H1 (cell line): ENCODE data around the gene SLC2A1. TPM values are rescaled to one million over a fixed set of nuclear protein-coding genes. Genes with fewer than 3 reads are reported as not detected.

Source experiments
- CTCF ChIA-PET: fragments of 300-600 bp; sonication (Branson Sonifier 250); formaldehyde crosslinking; loops from one replicate; lab custom pipeline; 2021; ENCODE audit not compliant: partially characterized antibody; lab: Charles Lee
- POLR2A ChIA-PET: fragments of 300-600 bp; sonication (Branson Sonifier 250); formaldehyde crosslinking; loops from one replicate; lab custom pipeline; 2021; ENCODE audit warnings: inconsistent platforms; ENCODE audit not compliant: partially characterized antibody; lab: Charles Lee
- DNase-seq, 2 experiments: peaks; one replicate each; pipeline versions ENCODE4 v3.0.0 to v3.0.0-alpha.2; 2010 to 2022; ENCODE audit warnings: low spot score in 2 of 2, low read depth in 1 of 2, mixed read lengths in 1 of 2
- FAIRE-seq: peaks from 2 replicates; lab custom pipeline; 2011; peaks lifted over from hg19 to GRCh38; lab: Jason Lieb, UNC
- H2AFZ ChIP-seq: 2 replicates; pipeline ENCODE4 v1.8.1; 2012; ENCODE audit warnings: low read length, inconsistent platforms
- H2AK5ac ChIP-seq: 2 replicates; pipeline ENCODE4 v1.6.1; 2013; ENCODE audit warnings: low read depth, low read length
- H2BK120ac ChIP-seq: replicated peaks from 2 replicates; pipeline ENCODE3; 2013; ENCODE audit warnings: low read depth, low read length, inconsistent platforms
- H2BK12ac ChIP-seq: 2 replicates; pipeline ENCODE4 v1.6.1; 2013; ENCODE audit warnings: low read depth, low read length
- H2BK15ac ChIP-seq: 2 replicates; pipeline ENCODE4 v1.6.1; 2013; ENCODE audit warnings: low read length
- H2BK20ac ChIP-seq: 2 replicates; pipeline ENCODE4 v1.6.1; 2013; ENCODE audit warnings: low read length
- H2BK5ac ChIP-seq: 2 replicates; pipeline ENCODE4 v1.6.1; 2013; ENCODE audit warnings: low read depth, low read length
- H3K14ac ChIP-seq: 2 replicates; pipeline ENCODE4 v1.6.1; 2013; ENCODE audit warnings: inconsistent platforms; ENCODE audit not compliant: insufficient read length
- H3K18ac ChIP-seq: 2 replicates; pipeline ENCODE4 v1.6.1; 2013; ENCODE audit warnings: low read length; ENCODE audit errors: extremely low read depth
- H3K23ac ChIP-seq: 2 replicates; pipeline ENCODE4 v1.6.1; 2013; ENCODE audit warnings: inconsistent platforms; ENCODE audit not compliant: insufficient read length
- H3K23me2 ChIP-seq: 2 replicates; pipeline ENCODE4 v1.6.1; 2013; ENCODE audit warnings: low read depth, low read length
- H3K27ac ChIP-seq: 2 replicates; pipeline ENCODE4 v1.6.1; 2011; ENCODE audit warnings: low read depth, low read length, inconsistent platforms
- H3K27me3 ChIP-seq, 4 experiments: replicated peaks in 1 of 4; 1 replicate in 1 of 4; 2 replicates in 3 of 4; pipeline versions ENCODE4 v1.6.1 to v1.8.1; 2011 to 2013; ENCODE audit warnings: low read length in 3 of 4, mild to moderate bottlenecking in 3 of 4, inconsistent platforms in 2 of 4, mixed read lengths in 2 of 4, moderate library complexity in 1 of 4; ENCODE audit not compliant: control insufficient read depth in 3 of 4, insufficient read depth in 3 of 4; ENCODE audit errors: extremely low read depth in 1 of 4
- H3K36me3 ChIP-seq, 4 experiments: 2 replicates each; pipeline versions ENCODE4 v1.6.1 to v1.8.1; 2011 to 2013; ENCODE audit warnings: mild to moderate bottlenecking in 4 of 4, low read length in 3 of 4, moderate library complexity in 2 of 4, control low read depth in 1 of 4, inconsistent platforms in 1 of 4; ENCODE audit not compliant: insufficient read depth in 4 of 4, control insufficient read depth in 2 of 4
- H3K4ac ChIP-seq: replicated peaks from 2 replicates; pipeline ENCODE3; 2013; ENCODE audit warnings: low read length, low read depth, mixed read lengths, inconsistent platforms; ENCODE audit not compliant: insufficient read length
- H3K4me1 ChIP-seq, 4 experiments: replicated peaks in 1 of 4; 1 replicate in 1 of 4; 2 replicates in 3 of 4; pipeline versions ENCODE4 v1.6.1 to v1.8.1; 2011 to 2013; ENCODE audit warnings: low read length in 3 of 4, inconsistent platforms in 2 of 4, mixed read lengths in 1 of 4; ENCODE audit not compliant: insufficient read depth in 4 of 4, control insufficient read depth in 3 of 4
- H3K4me2 ChIP-seq, 2 experiments: 2 replicates each; pipeline versions ENCODE4 v1.6.1 to v1.8.1; 2011 to 2013; ENCODE audit warnings: low read depth in 2 of 2, low read length in 2 of 2, control low read depth in 1 of 2, inconsistent platforms in 1 of 2, mild to moderate bottlenecking in 1 of 2; ENCODE audit not compliant: insufficient read depth in 1 of 2
- H3K4me3 ChIP-seq, 4 experiments: fragments of 200-600, 300-600 bp in 1 of 4; sonication (generic), shearing (Covaris generic), sonication (Bioruptor Twin) in 1 of 4; 2 replicates each; pipeline versions ENCODE4 v1.5.1 to v1.8.1; 2011 to 2016; ENCODE audit warnings: low read length in 4 of 4, low read depth in 3 of 4, control low read depth in 2 of 4, inconsistent platforms in 2 of 4, mild to moderate bottlenecking in 2 of 4, mixed read lengths in 1 of 4, moderate library complexity in 1 of 4; ENCODE audit not compliant: insufficient read depth in 2 of 4; ENCODE audit errors: extremely low read depth in 1 of 4
- H3K56ac ChIP-seq: replicated peaks from 2 replicates; pipeline ENCODE3; 2013; ENCODE audit warnings: low read depth, mild to moderate bottlenecking, mixed read lengths, low read length, inconsistent platforms; ENCODE audit not compliant: insufficient read length
- H3K79me1 ChIP-seq: 2 replicates; pipeline ENCODE4 v1.6.1; 2013; ENCODE audit warnings: low read depth, low read length, control low read depth
- H3K79me2 ChIP-seq, 2 experiments: 2 replicates each; pipeline versions ENCODE4 v1.6.1 to v1.8.1; 2012 to 2013; ENCODE audit warnings: low read length in 2 of 2, mild to moderate bottlenecking in 2 of 2, inconsistent platforms in 1 of 2; ENCODE audit not compliant: insufficient read depth in 2 of 2, control insufficient read depth in 1 of 2
- H3K9ac ChIP-seq, 4 experiments: replicated peaks in 1 of 4; 1 replicate in 1 of 4; 2 replicates in 3 of 4; pipeline versions ENCODE4 v1.6.1 to v1.8.1; 2011 to 2013; ENCODE audit warnings: low read depth in 3 of 4, low read length in 3 of 4, control low read depth in 2 of 4, mild to moderate bottlenecking in 2 of 4, moderate library complexity in 2 of 4, inconsistent platforms in 1 of 4; ENCODE audit errors: extremely low read depth in 1 of 4
- H3K9me3 ChIP-seq, 2 experiments: 2 replicates each; pipeline versions ENCODE4 v1.6.1 to v1.8.1; 2012 to 2013; ENCODE audit warnings: mild to moderate bottlenecking in 2 of 2, moderate library complexity in 2 of 2, control low read depth in 1 of 2, inconsistent platforms in 1 of 2, low read depth in 1 of 2, low read length in 1 of 2, mixed read lengths in 1 of 2; ENCODE audit not compliant: insufficient read depth in 2 of 2
- H4K20me1 ChIP-seq, 2 experiments: replicated peaks in 1 of 2; 2 replicates each; pipeline versions ENCODE3 to v1.8.1; 2011 to 2013; ENCODE audit warnings: inconsistent platforms in 2 of 2, low read length in 2 of 2, mild to moderate bottlenecking in 1 of 2; ENCODE audit not compliant: insufficient read depth in 2 of 2, control insufficient read depth in 1 of 2
- H4K5ac ChIP-seq: 2 replicates; pipeline ENCODE4 v1.6.1; 2013; ENCODE audit warnings: low read length, low read depth, mixed read lengths, inconsistent platforms; ENCODE audit not compliant: insufficient read length
- H4K8ac ChIP-seq: 2 replicates; pipeline ENCODE4 v1.8.0; 2013; ENCODE audit warnings: mild to moderate bottlenecking, moderate library complexity, low read length, inconsistent platforms; ENCODE audit not compliant: insufficient read depth; ENCODE audit errors: extremely low read depth
- H4K91ac ChIP-seq: replicated peaks from 2 replicates; pipeline ENCODE3; 2013; ENCODE audit warnings: low read length, mixed read lengths, inconsistent platforms; ENCODE audit not compliant: insufficient read length
- GABPA ChIP-seq: IDR thresholded peaks from 2 replicates; pipeline ENCODE4 v1.6.1; 2011; ENCODE audit warnings: mild to moderate bottlenecking, low read length, moderate library complexity, borderline replicate concordance; ENCODE audit not compliant: insufficient read depth
- POLR2AphosphoS5 ChIP-seq: IDR thresholded peaks from 2 replicates; pipeline ENCODE4 v1.6.1; 2011; ENCODE audit warnings: low read depth, low read length
- TAF7 ChIP-seq: optimal IDR thresholded peaks from 2 replicates; pipeline ENCODE3; 2011; ENCODE audit warnings: low read depth, mild to moderate bottlenecking, inconsistent platforms, low read length, moderate library complexity, borderline replicate concordance
- WGBS, 2 experiments: shearing (Covaris generic) in 1 of 2; methylation state at CpG; one replicate each; pipeline versions ENCODE4 v1.1.6 to v1.1.7; 2013 to 2015; ENCODE audit warnings: low lambda C conversion rate in 2 of 2, mixed read lengths in 2 of 2, inconsistent platforms in 1 of 2, low coverage in 1 of 2, missing lambda C conversion rate in 1 of 2; ENCODE audit not compliant: insufficient replicate concordance in 2 of 2, insufficient coverage in 1 of 2, insufficient read length in 1 of 2; ENCODE audit errors: extremely low coverage in 1 of 2, missing lambda C conversion rate in 1 of 2; 5-methylcytosine and 5-hydroxymethylcytosine counted together
- polyA plus RNA-seq, 7 experiments: library from polyadenylated mRNA; depleted of rRNA in 3 of 7; stranded (reverse) in 5 of 7; unstranded in 2 of 7; fragments of >200 nt in 5 of 7; fragments of 200-250 nt in 2 of 7; gene quantifications; 1 replicate in 5 of 7; 2 replicates in 1 of 7; 4 replicates in 1 of 7; pipeline versions ENCODE4 v1.2.1 to v1.2.3, GENCODE V29; 2011 to 2013; ENCODE audit warnings: missing spikeins in 2 of 7, mixed read lengths in 2 of 7
- total RNA-seq: library from RNA; stranded (reverse); fragmentation: NEBNext Ultra II Directional; extraction: Animal tissue kit (Norgen Biotek cat#: 25700); gene quantifications from 2 replicates; pipeline ENCODE4 v1.2.1, GENCODE V29; 2021

SLC2A1 gene
- total and polyA plus RNA-seq, 2 of the 8 experiments (the other 6 are each of a cell fraction or from before 2014, with no cell fraction given) = 230 to 308 TPM

DNA sequence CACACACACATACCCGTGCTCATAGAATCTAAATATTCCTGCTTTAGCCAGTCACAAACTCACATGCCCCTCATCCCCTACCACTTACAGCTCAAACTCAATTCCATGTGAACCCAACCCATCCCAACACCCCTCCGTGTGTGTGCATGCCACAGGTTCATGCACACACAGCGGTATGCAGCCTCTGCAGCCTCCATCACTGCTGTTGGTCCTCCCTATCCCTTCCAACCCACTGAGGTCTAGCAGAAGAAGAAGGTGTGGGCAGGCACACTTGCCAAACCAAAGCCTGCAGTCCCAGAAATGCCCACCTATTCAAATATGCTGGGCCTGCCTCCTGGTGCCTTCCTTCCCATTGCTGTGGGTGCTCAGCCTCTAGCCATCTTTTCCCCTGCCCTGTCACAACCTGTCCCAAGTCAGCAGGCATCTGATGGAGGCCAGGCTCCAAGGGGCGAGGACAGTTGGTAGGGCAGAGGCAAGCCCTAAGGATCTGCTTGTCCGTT, 26.2 kb downstream of the SLC2A1 start:
- H4K8ac ChIP-seq = no peak overlapping the region
- CTCF ChIA-PET = interaction anchor here (0.6 to 2.4 kb wide), 12 partner anchors 9 to 144 kb away, joined by 3 to 24 read pairs (median 4); no protein-coding TSS in a partner anchor
- no peaks in the 10 kb centered on the region for H3K9me3 ChIP-seq
- POLR2A ChIA-PET = interaction anchor here (1.2 to 1.9 kb wide), 3 partner anchors 12 to 46 kb away, joined by 3 to 5 read pairs (median 4); no protein-coding TSS in a partner anchor
- 86% methylated on average over 5 of the region's 5 CpGs; no CpG with 5 or more reads in 1 of the 2 experiments for WGBS, 2 experiments
- peaks cover 7 to 62% of the 10 kb centered on the region in 2 experiments; a peak in 3 of 4 replicates for H3K79me2 ChIP-seq
- no peak overlapping the region for H4K91ac ChIP-seq
- H2BK12ac ChIP-seq = no peak overlapping the region
- H2BK120ac ChIP-seq = no peak overlapping the region
- no peak overlapping the region for H3K27ac ChIP-seq
- FAIRE-seq = no peak
- DNase-seq = no peak
- H3K9ac ChIP-seq = no peak overlapping the region
- peaks cover 37 to 65% of the 10 kb centered on the region in 2 experiments for H4K20me1 ChIP-seq
- no peak overlapping the region for H2AK5ac ChIP-seq
- H3K18ac ChIP-seq = no peak overlapping the region; the same call in 1 of the 2 replicates
- no peak overlapping the region for H2AFZ ChIP-seq
- H3K14ac ChIP-seq = no peak overlapping the region
- H3K23ac ChIP-seq = no peak overlapping the region
- H4K5ac ChIP-seq = no peak overlapping the region
- no peaks in the 10 kb centered on the region for H3K27me3 ChIP-seq
- H2BK20ac ChIP-seq = no peak overlapping the region
- H3K36me3 ChIP-seq = peaks cover 51 to 75% (median 56%) of the 10 kb centered on the region in 4 experiments
- no peaks in the 10 kb centered on the region for H3K23me2 ChIP-seq
- peak overlapping the region; percentile 41; the same call in 1 of the 2 replicates for H2BK5ac ChIP-seq
- peaks cover 26% of the 10 kb centered on the region for H3K79me1 ChIP-seq
- TF ChIP-seq TAF7 (no peak), POLR2AphosphoS5 (peak; percentile 53; the same call in 1 of the 2 replicates), GABPA (no peak)
- TF ChIP-seq, all 59 proteins: peak for 1
- Histone ChIP-seq H3K4me1 (peaks cover 0 to 31% (median 16%) of the 10 kb centered on the region in 4 experiments; a peak in 6 of 7 replicates), H2BK15ac (0 out of 2 replicates have a peak overlapping the region, but pooled peaks have one; percentile 83), H3K4me3 (no peak overlapping the region), H3K56ac (no peak overlapping the region), H3K4me2 (no peak overlapping the region; a peak in 2 of 4 replicates), H3K4ac (no peak overlapping the region)
